ENCODE results near the gene LRG1. TPM values are rescaled to one million over a fixed set of nuclear protein-coding genes. Genes with fewer than 3 reads are reported as not detected.

Gene LRG1
- total and polyA plus RNA-seq, 2 experiments from 2014 or later: 0.21 to 0.45 TPM

DNA sequence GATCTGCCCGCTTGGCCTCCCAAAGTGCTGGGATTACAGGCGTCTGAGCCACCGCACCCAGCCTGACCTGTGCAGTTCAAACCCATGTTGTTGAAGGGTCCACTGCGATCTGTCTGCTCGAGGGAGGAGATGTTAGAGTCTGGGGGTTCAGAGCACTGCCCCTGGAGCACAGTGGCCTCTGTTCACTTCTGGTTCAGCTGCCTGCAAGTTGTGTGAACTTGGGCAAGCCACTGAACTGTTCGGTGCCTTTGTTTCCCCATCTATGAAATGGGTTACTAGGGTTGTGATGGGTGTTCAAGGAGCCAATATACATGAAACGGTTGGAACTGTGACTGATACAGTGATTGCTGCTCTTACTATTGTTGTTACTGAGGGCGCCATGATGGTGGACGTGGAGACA is 6.5 kb downstream of the LRG1 start:
- no peak overlapping the region for H3K4me3 Mint-ChIP-seq
- DNase-seq (ENCODE audit: low spot score): no peak

DNA sequence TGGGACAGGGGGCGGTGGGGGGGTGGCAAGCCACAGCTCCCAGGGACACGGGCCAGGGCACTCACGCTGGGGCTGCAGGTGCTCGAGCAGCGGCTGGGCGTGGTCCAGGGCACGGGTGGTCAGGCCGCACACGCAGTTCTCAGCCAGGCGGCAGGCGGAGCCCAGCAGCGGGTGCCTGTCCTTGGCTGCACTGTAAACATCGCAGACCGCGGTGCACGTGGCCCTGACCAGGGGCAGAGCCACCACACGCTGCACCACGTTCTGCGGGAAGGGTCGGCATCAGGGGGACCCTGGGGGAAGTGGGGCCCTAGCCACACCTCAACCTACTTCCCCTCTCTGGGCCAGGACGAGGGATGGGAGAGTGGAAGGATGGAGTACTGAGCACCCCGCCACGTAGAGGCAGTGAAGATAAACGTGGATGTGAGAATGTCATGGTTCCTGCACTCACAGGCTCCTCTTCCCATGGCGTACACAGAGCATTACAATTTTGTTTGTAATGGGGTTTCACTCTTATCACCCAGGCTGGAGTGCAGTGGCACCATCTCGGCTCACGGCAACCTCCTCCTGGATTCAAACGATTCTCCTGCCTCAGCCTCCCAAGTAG is 8.2 kb downstream of the LRG1 start:
- Histone ChIP-seq H3K27me3 (ENCODE audit: insufficient read depth) (peaks cover 17% of the 10 kb centered on the region), H3F3A (replicated peaks; ENCODE audit: low read depth) (peaks cover 6% of the 10 kb centered on the region; the same call in 1 of the 2 replicates), H2AFZ (no peak overlapping the region), H3K4me2 (no peak overlapping the region), H3K36me3 (ENCODE audit: insufficient read depth) (no peaks in the 10 kb centered on the region), H3K4me3 (no peak overlapping the region), H3K4me1 (ENCODE audit: insufficient read depth) (no peaks in the 10 kb centered on the region; the same call in 1 of the 2 replicates), H3K9me2 (ENCODE audit: insufficient read depth) (no peaks in the 10 kb centered on the region), H3K27ac (ENCODE audit: low read depth) (no peak overlapping the region), H4K20me1 (replicated peaks; ENCODE audit: insufficient read depth) (no peaks in the 10 kb centered on the region; the same call in 1 of the 2 replicates), H3K79me2 (replicated peaks; ENCODE audit: insufficient read depth) (no peaks in the 10 kb centered on the region)
- peaks cover 15% of the 10 kb centered on the region for H3K27me3 Mint-ChIP-seq (ENCODE audit: insufficient read depth, low read depth, poor library complexity)
- ATAC-seq (no peak), DNase-seq (ENCODE audit: low spot score) (no peak)
- TF ChIP-seq, protein P1, sequence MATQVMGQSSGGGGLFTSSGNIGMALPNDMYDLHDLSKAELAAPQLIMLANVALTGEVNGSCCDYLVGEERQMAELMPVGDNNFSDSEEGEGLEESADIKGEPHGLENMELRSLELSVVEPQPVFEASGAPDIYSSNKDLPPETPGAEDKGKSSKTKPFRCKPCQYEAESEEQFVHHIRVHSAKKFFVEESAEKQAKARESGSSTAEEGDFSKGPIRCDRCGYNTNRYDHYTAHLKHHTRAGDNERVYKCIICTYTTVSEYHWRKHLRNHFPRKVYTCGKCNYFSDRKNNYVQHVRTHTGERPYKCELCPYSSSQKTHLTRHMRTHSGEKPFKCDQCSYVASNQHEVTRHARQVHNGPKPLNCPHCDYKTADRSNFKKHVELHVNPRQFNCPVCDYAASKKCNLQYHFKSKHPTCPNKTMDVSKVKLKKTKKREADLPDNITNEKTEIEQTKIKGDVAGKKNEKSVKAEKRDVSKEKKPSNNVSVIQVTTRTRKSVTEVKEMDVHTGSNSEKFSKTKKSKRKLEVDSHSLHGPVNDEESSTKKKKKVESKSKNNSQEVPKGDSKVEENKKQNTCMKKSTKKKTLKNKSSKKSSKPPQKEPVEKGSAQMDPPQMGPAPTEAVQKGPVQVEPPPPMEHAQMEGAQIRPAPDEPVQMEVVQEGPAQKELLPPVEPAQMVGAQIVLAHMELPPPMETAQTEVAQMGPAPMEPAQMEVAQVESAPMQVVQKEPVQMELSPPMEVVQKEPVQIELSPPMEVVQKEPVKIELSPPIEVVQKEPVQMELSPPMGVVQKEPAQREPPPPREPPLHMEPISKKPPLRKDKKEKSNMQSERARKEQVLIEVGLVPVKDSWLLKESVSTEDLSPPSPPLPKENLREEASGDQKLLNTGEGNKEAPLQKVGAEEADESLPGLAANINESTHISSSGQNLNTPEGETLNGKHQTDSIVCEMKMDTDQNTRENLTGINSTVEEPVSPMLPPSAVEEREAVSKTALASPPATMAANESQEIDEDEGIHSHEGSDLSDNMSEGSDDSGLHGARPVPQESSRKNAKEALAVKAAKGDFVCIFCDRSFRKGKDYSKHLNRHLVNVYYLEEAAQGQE (IDR thresholded peaks at IDR 0.05; ENCODE audit: unreplicated experiment): no peak
- TF ChIP-seq, protein P2, sequence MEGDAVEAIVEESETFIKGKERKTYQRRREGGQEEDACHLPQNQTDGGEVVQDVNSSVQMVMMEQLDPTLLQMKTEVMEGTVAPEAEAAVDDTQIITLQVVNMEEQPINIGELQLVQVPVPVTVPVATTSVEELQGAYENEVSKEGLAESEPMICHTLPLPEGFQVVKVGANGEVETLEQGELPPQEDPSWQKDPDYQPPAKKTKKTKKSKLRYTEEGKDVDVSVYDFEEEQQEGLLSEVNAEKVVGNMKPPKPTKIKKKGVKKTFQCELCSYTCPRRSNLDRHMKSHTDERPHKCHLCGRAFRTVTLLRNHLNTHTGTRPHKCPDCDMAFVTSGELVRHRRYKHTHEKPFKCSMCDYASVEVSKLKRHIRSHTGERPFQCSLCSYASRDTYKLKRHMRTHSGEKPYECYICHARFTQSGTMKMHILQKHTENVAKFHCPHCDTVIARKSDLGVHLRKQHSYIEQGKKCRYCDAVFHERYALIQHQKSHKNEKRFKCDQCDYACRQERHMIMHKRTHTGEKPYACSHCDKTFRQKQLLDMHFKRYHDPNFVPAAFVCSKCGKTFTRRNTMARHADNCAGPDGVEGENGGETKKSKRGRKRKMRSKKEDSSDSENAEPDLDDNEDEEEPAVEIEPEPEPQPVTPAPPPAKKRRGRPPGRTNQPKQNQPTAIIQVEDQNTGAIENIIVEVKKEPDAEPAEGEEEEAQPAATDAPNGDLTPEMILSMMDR (conservative IDR thresholded peaks at IDR 0.05; ENCODE audit: low read depth in 2 of 2): no peak
- TF ChIP-seq EZH2 (IDR thresholded peaks at IDR 0.05; ENCODE audit: low read depth, unreplicated experiment): no peak
- TF ChIP-seq, protein P3, sequence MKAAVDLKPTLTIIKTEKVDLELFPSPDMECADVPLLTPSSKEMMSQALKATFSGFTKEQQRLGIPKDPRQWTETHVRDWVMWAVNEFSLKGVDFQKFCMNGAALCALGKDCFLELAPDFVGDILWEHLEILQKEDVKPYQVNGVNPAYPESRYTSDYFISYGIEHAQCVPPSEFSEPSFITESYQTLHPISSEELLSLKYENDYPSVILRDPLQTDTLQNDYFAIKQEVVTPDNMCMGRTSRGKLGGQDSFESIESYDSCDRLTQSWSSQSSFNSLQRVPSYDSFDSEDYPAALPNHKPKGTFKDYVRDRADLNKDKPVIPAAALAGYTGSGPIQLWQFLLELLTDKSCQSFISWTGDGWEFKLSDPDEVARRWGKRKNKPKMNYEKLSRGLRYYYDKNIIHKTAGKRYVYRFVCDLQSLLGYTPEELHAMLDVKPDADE (IDR thresholded peaks at IDR 0.05): no peak
- TF ChIP-seq EZH2phosphoT487 (IDR thresholded peaks at IDR 0.05; ENCODE audit: unreplicated experiment): no peak
- no peak for TF ChIP-seq ZNF114 (CRISPR knock-in tag; IDR thresholded peaks at IDR 0.05)
- H3K36me3 Mint-ChIP-seq (ENCODE audit: low read depth): no peaks in the 10 kb centered on the region
- no peak overlapping the region for H3K27ac Mint-ChIP-seq
- no peaks in the 10 kb centered on the region for H3K9me3 Mint-ChIP-seq
- no peak overlapping the region for H3K4me3 Mint-ChIP-seq
- no peaks in the 10 kb centered on the region for H3K4me1 Mint-ChIP-seq

More for the DNA sequence above, 6.5 kb downstream of the LRG1 start:
- no peak for TF ChIP-seq POLR2AphosphoS5 (IDR thresholded peaks at IDR 0.05; ENCODE audit: low read depth)
- TF ChIP-seq, protein P2 (conservative IDR thresholded peaks at IDR 0.05; ENCODE audit: low read depth in 2 of 2): no peak
- no peak for ATAC-seq
- Histone ChIP-seq H3K36me3 (ENCODE audit: insufficient read depth) (no peaks in the 10 kb centered on the region), H3K27ac (ENCODE audit: low read depth) (no peak overlapping the region), H3F3A (replicated peaks; ENCODE audit: low read depth) (peaks cover 6% of the 10 kb centered on the region; the same call in 1 of the 2 replicates), H3K27me3 (ENCODE audit: insufficient read depth) (peaks cover 17% of the 10 kb centered on the region), H4K20me1 (replicated peaks; ENCODE audit: insufficient read depth) (no peaks in the 10 kb centered on the region; the same call in 1 of the 2 replicates), H3K4me2 (no peak overlapping the region), H2AFZ (no peak overlapping the region), H3K79me2 (replicated peaks; ENCODE audit: insufficient read depth) (no peaks in the 10 kb centered on the region), H3K4me3 (no peak overlapping the region), H3K4me1 (ENCODE audit: insufficient read depth) (no peaks in the 10 kb centered on the region; the same call in 1 of the 2 replicates), H3K9me2 (ENCODE audit: insufficient read depth) (no peaks in the 10 kb centered on the region)
- Mint-ChIP-seq H3K36me3 (ENCODE audit: low read depth) (no peaks in the 10 kb centered on the region), H3K27ac (no peak overlapping the region), H3K4me1 (no peaks in the 10 kb centered on the region), H3K27me3 (ENCODE audit: insufficient read depth, low read depth, poor library complexity) (peaks cover 17% of the 10 kb centered on the region), H3K9me3 (no peaks in the 10 kb centered on the region)

All from GM23338 (cell line).